Measurements from ENCODE around the gene ABCD4.
"Not testable (repeated sequence)": the region's sequence is repeated elsewhere in the genome, so short reads cannot be mapped to it uniquely, and the experiment has no call there.

Gene ABCD4

GRCh38 chr14:74302152-74302628, 544 bp downstream of the ABCD4 start:
- no peak for DNase-seq (ENCODE audit: low read depth)

- DNase-seq (ENCODE audit: low read depth), result no peak
Measured at GRCh38 chr14:74301594-74302151, 1.1 kb downstream of the ABCD4 start.

GRCh38 chr14:74299061-74299545, 3.6 kb downstream of the ABCD4 start:
- no peak for DNase-seq (ENCODE audit: low read depth)

- DNase-seq (ENCODE audit: low read depth), result no peak
Measured at GRCh38 chr14:74297986-74298385, 4.7 kb downstream of the ABCD4 start.

GRCh38 chr14:74296037-74296467, 6.7 kb downstream of the ABCD4 start:
- DNase-seq (ENCODE audit: low read depth), result no peak

- DNase-seq (ENCODE audit: low read depth), result no peak
Measured at GRCh38 chr14:74293606-74294005, 9.1 kb downstream of the ABCD4 start.

- no peak for DNase-seq (ENCODE audit: low read depth)
Measured at GRCh38 chr14:74292061-74292460, 10.7 kb downstream of the ABCD4 start.

GRCh38 chr14:74290415-74290814, 12.3 kb downstream of the ABCD4 start:
- no peak for DNase-seq (ENCODE audit: low read depth)

GRCh38 chr14:74289801-74290200, 12.9 kb downstream of the ABCD4 start:
- no peak for DNase-seq (ENCODE audit: low read depth)

- DNase-seq (ENCODE audit: low read depth), result no peak
Measured at GRCh38 chr14:74286736-74287135, 16.0 kb downstream of the ABCD4 start.

GRCh38 chr14:74281069-74281468, 21.7 kb downstream of the ABCD4 start:
- no peak for DNase-seq (ENCODE audit: low read depth)

GRCh38 chr14:74278080-74278479, 24.7 kb downstream of the ABCD4 start:
- DNase-seq (ENCODE audit: low read depth), result no peak

- no peak for DNase-seq (ENCODE audit: low read depth)
Measured at GRCh38 chr14:74275241-74275841, 27.4 kb downstream of the ABCD4 start.

- DNase-seq (ENCODE audit: low read depth), result no peak
Measured at GRCh38 chr14:74271365-74271764, 31.4 kb downstream of the ABCD4 start.

GRCh38 chr14:74270382-74271177, 32.2 kb downstream of the ABCD4 start:
- DNase-seq (ENCODE audit: low read depth), result not testable (repeated sequence)

GRCh38 chr14:74267588-74267987, 35.1 kb downstream of the ABCD4 start:
- DNase-seq (ENCODE audit: low read depth), result no peak

GRCh38 chr14:74265301-74265965, 37.3 kb downstream of the ABCD4 start:
- DNase-seq (ENCODE audit: low read depth), result no peak

- no peak for DNase-seq (ENCODE audit: low read depth)
Measured at GRCh38 chr14:74263921-74264320, 38.8 kb downstream of the ABCD4 start.

GRCh38 chr14:74263181-74263580, 39.6 kb downstream of the ABCD4 start:
- no peak for DNase-seq (ENCODE audit: low read depth)

- DNase-seq (ENCODE audit: low read depth), result no peak
Measured at GRCh38 chr14:74262076-74262475, 40.7 kb downstream of the ABCD4 start.

- DNase-seq (ENCODE audit: low read depth), result no peak
Measured at GRCh38 chr14:74261288-74261687, 41.4 kb downstream of the ABCD4 start.

- no peak for DNase-seq (ENCODE audit: low read depth)
Measured at GRCh38 chr14:74260525-74261233, 42.1 kb downstream of the ABCD4 start.
